ENCODE data around the gene DHX58. TPM values are rescaled to one million over a fixed set of nuclear protein-coding genes. Genes with fewer than 3 reads are reported as not detected.

Gene DHX58
- total RNA-seq, 1 donor from 2014 or later = 28.4 TPM

- no peak for DNase-seq (ENCODE audit: low spot score)
- Mint-ChIP-seq H3K4me3 (no peak overlapping the region), H3K4me1 (ENCODE audit: low read depth) (peaks cover 15% of the 10 kb centered on the region), H3K27me3 (ENCODE audit: insufficient read depth) (no peaks in the 10 kb centered on the region), H3K27ac (no peak overlapping the region), H3K36me3 (ENCODE audit: low read depth) (peaks cover 28% of the 10 kb centered on the region), H3K9me3 (no peaks in the 10 kb centered on the region)
- intact Hi-C loops (cut with micrococcal nuclease) = no loop called here
Measured at GRCh38 chr17:42124256-42124655, 11.7 kb upstream of the DHX58 start.

DNA sequence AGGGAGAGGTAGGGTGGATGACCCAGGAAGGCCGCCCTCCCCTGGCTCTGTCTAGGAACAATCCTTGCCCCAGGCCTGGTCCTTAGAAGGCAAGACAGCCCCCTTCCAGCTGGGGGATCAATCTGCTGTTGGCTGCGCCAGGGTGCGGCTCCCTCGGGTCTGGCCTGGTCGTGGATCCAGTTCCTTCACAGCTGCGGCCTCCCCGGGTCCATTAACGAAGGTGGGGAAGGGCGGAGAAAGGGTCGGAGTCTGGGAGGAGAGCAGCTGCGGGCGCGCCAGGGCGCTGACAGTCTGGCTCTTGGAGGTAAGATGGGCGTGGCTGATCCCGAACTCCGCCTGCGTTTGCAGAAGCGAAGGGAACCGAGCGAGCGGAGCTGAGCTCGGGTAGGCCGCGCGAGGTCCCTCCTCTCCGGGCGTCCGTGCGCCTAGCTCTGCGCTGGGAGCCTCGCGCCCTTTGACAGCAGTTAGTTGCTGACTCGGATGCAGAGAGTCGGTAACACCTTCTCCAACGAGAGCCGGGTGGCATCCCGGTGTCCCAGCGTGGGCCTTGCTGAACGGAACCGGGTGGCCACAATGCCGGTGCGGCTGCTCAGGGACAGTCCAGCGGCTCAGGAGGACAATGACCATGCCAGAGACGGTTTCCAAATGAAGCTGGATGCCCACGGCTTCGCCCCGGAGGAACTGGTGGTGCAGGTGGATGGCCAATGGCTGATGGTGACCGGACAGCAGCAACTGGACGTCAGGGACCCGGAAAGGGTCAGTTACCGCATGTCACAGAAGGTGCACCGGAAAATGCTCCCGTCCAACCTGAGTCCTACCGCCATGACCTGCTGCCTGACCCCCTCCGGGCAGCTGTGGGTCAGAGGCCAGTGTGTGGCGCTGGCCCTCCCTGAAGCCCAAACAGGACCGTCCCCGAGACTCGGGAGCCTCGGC is 10.1 kb upstream of the DHX58 start, which contains the start of gene HSPB9:
TSS of gene HSPB9 (plus strand) at position 434 of the 933 bp plus-strand sequence. CDS start at position 481, 47 bp downstream.
- intact Hi-C loops (cut with micrococcal nuclease) = no loop called here
- Mint-ChIP-seq H3K9me3 (no peaks in the 10 kb centered on the region), H3K4me3 (peak within 1 kb of the TSS; percentile 81), H3K4me1 (ENCODE audit: low read depth) (peaks cover 26% of the 10 kb centered on the region), H3K27me3 (ENCODE audit: insufficient read depth) (no peaks in the 10 kb centered on the region), H3K36me3 (ENCODE audit: low read depth) (peaks cover 24% of the 10 kb centered on the region), H3K27ac (peak within 1 kb of the TSS; percentile 86)
- DNase-seq (ENCODE audit: low spot score) = no peak

DNA sequence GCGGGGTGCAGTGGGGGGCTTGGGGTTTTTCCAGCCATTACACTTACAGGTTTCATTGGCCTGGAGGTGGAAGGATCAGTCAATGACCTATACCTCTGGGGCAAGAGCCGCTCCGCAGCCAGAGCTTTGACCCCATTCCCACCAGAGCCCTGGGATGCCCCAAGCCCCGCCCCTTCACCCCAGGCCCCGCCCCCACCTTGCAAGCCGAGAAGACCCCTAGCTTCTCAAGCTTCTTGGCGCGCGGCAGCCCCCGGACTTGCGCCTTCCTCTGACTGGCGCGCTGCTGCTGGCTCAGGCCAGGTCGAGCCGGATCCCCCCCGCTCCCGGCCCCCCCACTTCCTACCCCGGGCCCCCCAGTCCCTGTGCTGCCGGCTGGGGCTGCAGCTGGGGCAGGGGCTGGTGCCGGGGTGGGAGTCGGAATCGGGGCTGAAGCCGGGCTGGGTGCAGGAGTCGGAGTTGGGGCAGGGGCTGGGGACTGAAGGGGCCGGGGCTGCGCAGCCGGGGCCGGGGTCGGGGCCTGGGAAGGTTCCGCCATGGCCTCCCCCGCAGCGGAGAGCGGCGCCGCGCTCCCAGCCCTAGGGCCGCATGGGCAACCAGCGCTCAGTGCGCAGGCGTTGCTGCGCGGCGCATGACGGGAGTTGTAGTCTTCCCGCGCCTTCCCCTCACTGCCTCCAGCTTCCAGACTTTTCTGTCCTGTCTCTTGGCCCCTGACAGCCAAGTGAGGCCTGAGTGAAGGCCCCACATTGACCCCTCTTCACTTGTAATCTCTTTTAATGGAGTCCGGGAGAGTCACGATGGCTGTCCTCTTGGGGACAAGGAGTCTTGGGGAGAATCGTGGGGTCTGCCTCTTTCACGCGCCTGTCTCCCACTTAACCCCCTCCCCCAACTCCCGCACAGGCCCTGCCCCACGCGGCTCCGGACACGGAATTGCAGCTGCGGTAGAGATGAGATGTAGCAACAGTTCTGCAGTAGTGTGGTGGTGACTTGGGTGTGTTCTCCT is 8.6 kb upstream of the DHX58 start, which contains the start of gene KAT2A:
TSS of gene KAT2A (minus strand) at position 598 of the 1,000 bp plus-strand sequence. CDS start at position 535, 63 bp downstream.
- H3K4me3 Mint-ChIP-seq = peak within 1 kb of the TSS; percentile 81
- H3K36me3 Mint-ChIP-seq (ENCODE audit: low read depth) = peaks cover 22% of the 10 kb centered on the region
- DNase-seq (ENCODE audit: low spot score) = peak; percentile 68
- H3K4me1 Mint-ChIP-seq (ENCODE audit: low read depth) = peaks cover 36% of the 10 kb centered on the region
- H3K27ac Mint-ChIP-seq = peak within 1 kb of the TSS; percentile 86
- no peaks in the 10 kb centered on the region for H3K9me3 Mint-ChIP-seq
- no peaks in the 10 kb centered on the region for H3K27me3 Mint-ChIP-seq (ENCODE audit: insufficient read depth)
- intact Hi-C loops (cut with micrococcal nuclease) = loop anchor here (1.0 to 2.0 kb wide), 6 partner anchors 9 to 104 kb away; partner anchors contain the start of genes DHX58, DNAJC7 and KCNH4

DNA sequence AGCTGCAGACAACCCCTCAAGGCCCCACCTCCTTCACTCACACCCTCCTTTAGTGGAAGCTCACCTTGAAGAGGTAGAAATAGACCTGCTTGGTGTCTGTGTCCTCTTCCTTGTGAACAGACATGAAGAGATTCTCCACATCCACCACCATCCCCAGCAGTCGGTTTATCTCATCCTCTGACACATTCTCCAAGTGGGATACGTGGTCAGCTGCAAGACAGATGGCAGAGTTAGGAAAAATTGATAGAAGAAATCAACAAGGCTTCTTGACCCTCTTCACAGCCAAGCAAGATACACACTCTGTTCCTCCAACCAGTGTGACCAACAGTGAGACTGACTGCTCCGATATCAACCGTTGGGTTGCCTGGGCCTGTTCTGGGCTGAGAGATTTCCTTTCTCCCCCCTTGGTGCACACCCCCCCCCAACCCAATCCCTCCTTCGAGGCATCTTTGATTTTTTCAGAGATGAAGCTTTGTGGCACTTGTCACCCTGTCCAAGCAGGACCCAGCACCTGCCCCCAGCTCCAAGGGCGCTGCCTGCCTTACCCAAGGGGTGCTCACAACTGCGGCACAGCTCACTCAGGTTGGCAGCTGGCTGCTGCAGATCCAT is 7.8 kb upstream of the DHX58 start:
- Mint-ChIP-seq H3K4me3 (peak overlapping the region; percentile 81), H3K4me1 (ENCODE audit: low read depth) (peaks cover 36% of the 10 kb centered on the region), H3K27me3 (ENCODE audit: insufficient read depth) (no peaks in the 10 kb centered on the region), H3K36me3 (ENCODE audit: low read depth) (peaks cover 21% of the 10 kb centered on the region), H3K9me3 (no peaks in the 10 kb centered on the region), H3K27ac (peak overlapping the region; percentile 36)
- intact Hi-C loops (cut with micrococcal nuclease) = loop anchor here (1.0 to 2.0 kb wide), 2 partner anchors 61 to 95 kb away; partner anchors contain the start of gene KCNH4
- DNase-seq (ENCODE audit: low spot score) = no peak

GRCh38 chr17:42119301-42119700 is 6.8 kb upstream of the DHX58 start:
- H3K4me3 Mint-ChIP-seq = peak overlapping the region; percentile 81
- H3K36me3 Mint-ChIP-seq (ENCODE audit: low read depth) = peaks cover 24% of the 10 kb centered on the region
- no peak overlapping the region for H3K27ac Mint-ChIP-seq
- DNase-seq (ENCODE audit: low spot score) = no peak
- intact Hi-C loops (cut with micrococcal nuclease) = no loop called here
- H3K9me3 Mint-ChIP-seq = no peaks in the 10 kb centered on the region
- H3K27me3 Mint-ChIP-seq (ENCODE audit: insufficient read depth) = no peaks in the 10 kb centered on the region
- H3K4me1 Mint-ChIP-seq (ENCODE audit: low read depth) = peaks cover 36% of the 10 kb centered on the region

- H3K27me3 Mint-ChIP-seq (ENCODE audit: insufficient read depth) = no peaks in the 10 kb centered on the region
- intact Hi-C loops (cut with micrococcal nuclease) = no loop called here
- H3K27ac Mint-ChIP-seq = peak overlapping the region; percentile 53
- H3K4me3 Mint-ChIP-seq = peak overlapping the region; percentile 69
- peaks cover 36% of the 10 kb centered on the region for H3K4me1 Mint-ChIP-seq (ENCODE audit: low read depth)
- H3K36me3 Mint-ChIP-seq (ENCODE audit: low read depth) = peaks cover 27% of the 10 kb centered on the region
- no peaks in the 10 kb centered on the region for H3K9me3 Mint-ChIP-seq
- no peak for DNase-seq (ENCODE audit: low spot score)
Measured at GRCh38 chr17:42118545-42118944, 6.0 kb upstream of the DHX58 start.

DNA sequence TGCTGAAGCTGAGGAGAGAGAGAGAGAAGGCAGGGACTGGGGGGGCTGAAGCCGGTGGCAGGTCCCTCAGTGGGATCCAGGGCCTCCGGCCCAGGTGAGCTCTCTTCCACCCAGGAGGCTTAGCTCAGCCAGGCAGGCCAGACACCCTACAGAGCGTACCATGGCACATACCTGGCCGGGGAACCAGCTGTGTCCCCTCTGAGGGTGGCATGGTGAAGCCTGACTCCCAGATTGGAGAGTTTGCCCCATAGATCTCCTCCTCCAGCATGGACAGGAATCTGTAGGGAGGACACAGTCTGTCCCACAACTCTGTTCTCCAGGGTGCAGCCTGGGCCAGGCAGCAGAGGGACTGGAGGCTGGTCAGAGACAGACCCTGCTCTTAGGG is 5.6 kb upstream of the DHX58 start:
- H3K27ac Mint-ChIP-seq = peak overlapping the region; percentile 53
- peaks cover 36% of the 10 kb centered on the region for H3K4me1 Mint-ChIP-seq (ENCODE audit: low read depth)
- peak overlapping the region; percentile 11 for H3K4me3 Mint-ChIP-seq
- intact Hi-C loops (cut with micrococcal nuclease) = no loop called here
- H3K27me3 Mint-ChIP-seq (ENCODE audit: insufficient read depth) = no peaks in the 10 kb centered on the region
- H3K9me3 Mint-ChIP-seq = no peaks in the 10 kb centered on the region
- DNase-seq (ENCODE audit: low spot score) = no peak
- H3K36me3 Mint-ChIP-seq (ENCODE audit: low read depth) = peaks cover 29% of the 10 kb centered on the region

DNA sequence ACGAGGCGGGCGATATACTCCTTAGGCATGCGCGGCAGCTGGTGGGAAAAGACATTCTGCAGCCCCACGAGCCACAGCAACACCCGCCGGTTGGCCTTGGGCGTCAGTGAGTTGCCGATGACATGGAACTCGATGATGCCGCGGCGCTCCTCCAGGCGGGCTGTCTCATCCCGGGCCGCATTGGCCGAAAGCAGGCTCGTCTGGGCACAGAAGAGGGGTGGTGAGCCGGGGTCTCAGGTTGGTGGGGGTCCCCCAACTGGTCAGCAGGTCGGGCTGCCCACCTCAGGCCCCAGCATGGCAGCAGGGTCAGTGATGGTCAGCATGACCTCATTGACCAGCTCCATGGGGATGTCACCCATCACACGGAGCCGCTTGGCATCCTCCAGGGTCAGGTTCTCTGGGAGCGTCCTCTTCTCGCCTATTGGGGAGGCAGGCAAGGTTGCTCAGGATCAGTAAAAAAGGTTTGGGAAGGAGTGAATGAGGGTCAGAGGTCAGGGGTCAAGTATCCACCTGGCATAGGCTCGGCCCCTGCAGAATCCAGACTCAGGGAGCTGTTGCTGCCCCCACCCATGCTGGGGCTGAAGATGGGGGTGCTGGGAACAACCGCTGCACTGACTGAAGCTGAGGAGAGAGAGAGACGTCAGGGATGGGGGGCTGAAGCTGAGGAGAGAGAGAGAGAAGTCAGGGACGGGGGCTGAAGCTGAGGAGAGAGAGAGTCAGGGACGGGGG is 5.0 kb upstream of the DHX58 start:
- H3K27me3 Mint-ChIP-seq (ENCODE audit: insufficient read depth) = no peaks in the 10 kb centered on the region
- intact Hi-C loops (cut with micrococcal nuclease) = no loop called here
- H3K4me1 Mint-ChIP-seq (ENCODE audit: low read depth) = peaks cover 36% of the 10 kb centered on the region
- no peaks in the 10 kb centered on the region for H3K9me3 Mint-ChIP-seq
- H3K36me3 Mint-ChIP-seq (ENCODE audit: low read depth) = peaks cover 29% of the 10 kb centered on the region
- peak overlapping the region; percentile 31 for H3K4me3 Mint-ChIP-seq
- H3K27ac Mint-ChIP-seq = no peak overlapping the region
- DNase-seq (ENCODE audit: low spot score) = no peak

DNA sequence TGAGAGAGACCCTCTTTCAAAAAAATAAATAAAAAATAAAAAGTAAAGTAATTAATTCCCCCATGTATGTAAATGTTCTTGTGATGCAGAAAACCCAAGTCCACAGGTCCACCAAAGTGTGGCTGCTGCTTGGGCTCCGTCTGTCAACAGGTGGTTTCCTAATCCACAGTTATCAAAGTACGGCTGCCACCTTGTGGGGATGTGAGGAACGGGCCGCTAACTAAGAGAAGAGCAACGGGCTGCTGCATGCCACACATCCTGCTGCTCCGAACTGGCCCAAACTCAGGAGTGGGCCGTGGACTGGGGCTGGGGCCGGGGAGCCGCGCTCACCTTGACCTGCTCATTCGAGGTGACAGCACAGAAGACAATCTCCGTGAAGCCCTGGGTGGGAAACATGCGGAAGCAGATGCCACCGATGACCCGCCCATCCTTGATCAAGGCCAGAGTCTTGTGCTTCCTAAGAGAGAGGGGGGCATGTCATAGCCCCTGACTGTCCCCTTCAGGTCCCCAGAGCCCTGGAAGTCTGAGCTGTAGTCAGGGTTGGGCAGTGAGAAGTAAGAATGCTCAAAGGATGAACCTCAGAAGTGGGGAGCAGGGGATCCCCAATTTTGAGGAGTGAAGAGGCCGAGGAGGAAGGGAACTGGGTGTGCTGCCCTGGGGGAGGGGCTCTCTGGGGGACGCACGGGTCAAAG is 4.3 kb upstream of the DHX58 start:
- H3K27ac Mint-ChIP-seq = peak overlapping the region; percentile 75
- no peak overlapping the region for H3K4me3 Mint-ChIP-seq
- peaks cover 29% of the 10 kb centered on the region for H3K36me3 Mint-ChIP-seq (ENCODE audit: low read depth)
- DNase-seq (ENCODE audit: low spot score) = peak; percentile 79
- intact Hi-C loops (cut with micrococcal nuclease) = loop anchor here (1.0 kb wide), 3 partner anchors 50 to 154 kb away; no protein-coding TSS in a partner anchor
- peaks cover 41% of the 10 kb centered on the region for H3K4me1 Mint-ChIP-seq (ENCODE audit: low read depth)
- H3K9me3 Mint-ChIP-seq = no peaks in the 10 kb centered on the region
- no peaks in the 10 kb centered on the region for H3K27me3 Mint-ChIP-seq (ENCODE audit: insufficient read depth)

- DNase-seq (ENCODE audit: low spot score) = no peak
- no peak overlapping the region for H3K4me3 Mint-ChIP-seq
- peak overlapping the region; percentile 31 for H3K27ac Mint-ChIP-seq
- no peaks in the 10 kb centered on the region for H3K9me3 Mint-ChIP-seq
- H3K27me3 Mint-ChIP-seq (ENCODE audit: insufficient read depth) = no peaks in the 10 kb centered on the region
- H3K4me1 Mint-ChIP-seq (ENCODE audit: low read depth) = peaks cover 45% of the 10 kb centered on the region
- intact Hi-C loops (cut with micrococcal nuclease) = no loop called here
- H3K36me3 Mint-ChIP-seq (ENCODE audit: low read depth) = peaks cover 40% of the 10 kb centered on the region
Measured at GRCh38 chr17:42114118-42114517, 1.6 kb upstream of the DHX58 start.

GRCh38 chr17:42113293-42114069 is 967 bp upstream of the DHX58 start:
- Mint-ChIP-seq H3K27ac (peak overlapping the region; percentile 86), H3K27me3 (ENCODE audit: insufficient read depth) (no peaks in the 10 kb centered on the region), H3K9me3 (no peaks in the 10 kb centered on the region), H3K4me3 (no peak overlapping the region), H3K36me3 (ENCODE audit: low read depth) (peaks cover 41% of the 10 kb centered on the region), H3K4me1 (ENCODE audit: low read depth) (peaks cover 45% of the 10 kb centered on the region)
- DNase-seq (ENCODE audit: low spot score) = no peak
- intact Hi-C loops (cut with micrococcal nuclease) = loop anchor here (2.0 kb wide), 1 partner anchor 195 kb away; the partner anchor contains the start of gene ACLY
